HG03159 (cell line): ENCODE measurements around the gene TXNL4B.
A peak's percentile ranks its signal among the peaks of the same experiment; 100 is the strongest.

Experiments used
- ATAC-seq: cut with Tn5 transposase; IDR thresholded peaks from one replicate; pipeline ENCODE4 v1.9.1; 2021; ENCODE audit warnings: mild to moderate bottlenecking, moderate library complexity; ENCODE audit not compliant: unreplicated experiment

TXNL4B gene

DNA sequence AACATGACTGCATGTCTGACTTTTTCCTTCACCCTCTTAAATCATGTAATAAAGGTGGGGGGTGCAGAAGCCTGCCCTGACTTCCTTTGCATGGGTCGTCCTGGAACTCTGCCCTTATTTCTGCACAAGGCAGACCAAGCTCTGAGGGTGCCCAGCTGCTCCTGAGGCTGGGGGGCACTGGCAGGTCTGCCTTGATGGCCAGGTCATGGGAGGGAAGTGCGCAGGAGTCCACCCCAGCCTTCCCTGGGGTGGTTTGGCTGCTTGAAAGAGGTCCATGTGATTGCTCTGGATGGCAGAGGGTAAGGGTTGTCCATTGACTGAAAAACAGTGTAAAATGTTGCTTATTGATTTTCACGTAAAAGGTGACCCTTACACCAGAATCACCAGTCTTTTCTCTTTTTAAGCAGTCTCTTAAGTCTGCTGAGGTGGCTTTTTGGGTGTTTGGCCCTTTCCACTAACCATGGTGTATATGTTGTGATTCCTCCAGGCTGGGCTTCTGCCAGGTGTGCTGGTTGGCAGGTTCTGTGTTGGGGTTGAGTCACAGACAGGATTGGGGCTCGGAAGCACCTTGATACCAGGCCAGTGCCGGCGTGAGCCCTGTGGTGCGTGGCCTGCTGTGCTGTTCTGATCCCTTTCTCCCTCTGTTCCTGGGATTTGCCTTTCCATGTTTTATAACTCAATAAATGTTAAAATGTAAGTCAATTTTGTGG, 19.6 kb upstream of the TXNL4B start:
- ATAC-seq, result no peak

DNA sequence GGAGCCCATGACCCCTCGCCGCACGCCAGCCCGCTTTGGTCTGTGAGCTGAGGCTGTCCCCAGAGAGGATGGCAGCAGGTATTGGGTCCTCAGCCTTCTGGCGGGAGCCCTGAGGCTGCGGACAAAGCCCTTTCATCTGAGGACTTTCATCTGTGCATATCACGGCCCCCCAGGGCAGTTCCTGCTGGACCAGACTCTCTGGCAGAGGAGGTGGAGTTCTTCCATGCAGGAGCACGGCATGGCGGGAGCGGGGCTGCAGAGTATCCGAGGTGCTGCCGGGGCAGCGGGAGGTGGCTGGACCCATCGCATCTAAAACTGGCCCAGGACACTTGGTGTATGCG, 19.0 kb upstream of the TXNL4B start:
- ATAC-seq, result no peak

GRCh38 chr16:72111657-72112451, 18.4 kb upstream of the TXNL4B start:
- no peak for ATAC-seq

GRCh38 chr16:72110662-72111615, 17.5 kb upstream of the TXNL4B start:
- no peak for ATAC-seq

GRCh38 chr16:72109966-72110530, 16.6 kb upstream of the TXNL4B start:
- ATAC-seq, result no peak

DNA sequence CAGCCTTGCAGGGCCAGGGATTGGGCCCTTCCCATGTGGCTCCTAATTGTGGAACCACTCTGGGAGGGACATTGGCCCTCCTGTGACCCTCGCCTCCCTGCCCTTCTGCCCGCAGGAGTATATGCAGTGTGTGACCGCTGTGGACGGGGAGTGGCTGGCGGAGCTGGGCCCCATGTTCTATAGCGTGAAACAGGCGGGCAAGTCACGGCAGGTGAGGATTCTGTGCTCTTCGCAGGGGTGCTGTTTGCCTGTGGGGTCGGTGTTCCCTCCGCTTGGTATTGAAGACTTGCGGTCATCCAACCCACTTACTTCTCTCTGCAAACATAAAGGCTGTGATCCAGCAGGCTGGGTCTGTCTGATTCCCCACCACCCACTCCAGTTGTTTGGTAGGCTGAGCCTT, 15.9 kb upstream of the TXNL4B start:
- ATAC-seq, result no peak

DNA sequence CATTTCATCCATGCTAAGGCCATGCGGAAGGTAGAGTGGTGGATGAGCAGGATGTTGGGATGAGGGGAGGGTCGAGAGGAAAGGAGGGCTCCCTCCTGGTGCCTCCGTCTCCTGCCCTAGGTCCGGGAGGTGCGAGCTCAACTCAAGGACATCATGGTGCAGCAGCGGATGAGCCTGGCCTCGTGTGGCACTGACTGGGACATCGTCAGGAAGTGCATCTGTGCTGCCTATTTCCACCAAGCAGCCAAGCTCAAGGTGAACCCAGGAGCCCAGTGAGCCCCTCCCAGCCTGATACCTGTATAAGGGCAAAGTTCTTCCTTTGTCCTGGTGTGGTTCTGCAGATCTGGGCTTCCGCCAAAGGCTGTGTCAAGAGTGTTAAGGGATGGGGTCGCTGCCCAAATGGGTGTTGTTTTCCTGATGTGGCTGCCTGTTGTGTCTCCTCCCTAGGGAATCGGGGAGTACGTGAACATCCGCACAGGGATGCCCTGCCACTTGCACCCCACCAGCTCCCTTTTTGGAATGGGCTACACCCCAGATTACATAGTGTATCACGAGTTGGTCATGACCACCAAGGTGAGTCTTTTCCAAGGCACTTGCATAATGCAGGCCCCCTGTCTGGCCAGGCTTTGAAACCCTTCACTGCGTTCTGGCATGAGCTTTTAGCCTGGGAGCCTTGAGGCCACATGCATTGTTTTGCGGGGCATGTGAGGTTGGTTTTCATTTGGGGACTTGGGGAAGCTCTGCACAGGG, 15.1 kb upstream of the TXNL4B start:
- ATAC-seq, result no peak

DNA sequence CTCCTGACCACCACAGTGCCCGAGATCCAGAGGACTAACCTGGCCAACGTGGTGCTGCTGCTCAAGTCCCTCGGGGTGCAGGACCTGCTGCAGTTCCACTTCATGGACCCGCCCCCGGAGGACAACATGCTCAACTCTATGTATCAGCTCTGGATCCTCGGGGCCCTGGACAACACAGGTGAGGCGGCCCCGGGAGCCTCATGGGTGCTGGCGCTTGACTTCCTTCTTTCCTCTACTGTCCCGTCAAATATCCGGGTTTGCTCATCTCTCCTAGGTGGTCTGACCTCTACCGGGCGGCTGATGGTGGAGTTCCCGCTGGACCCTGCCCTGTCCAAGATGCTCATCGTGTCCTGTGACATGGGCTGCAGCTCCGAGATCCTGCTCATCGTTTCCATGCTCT, 14.0 kb upstream of the TXNL4B start:
- ATAC-seq, result no peak

GRCh38 chr16:72105978-72106377, 12.6 kb upstream of the TXNL4B start:
- no peak for ATAC-seq

- ATAC-seq, result no peak
Observed at GRCh38 chr16:72104905-72105304, 11.5 kb upstream of the TXNL4B start.

GRCh38 chr16:72101195-72101594, 7.8 kb upstream of the TXNL4B start:
- no peak for ATAC-seq

- peak; percentile 89 for ATAC-seq
Observed at GRCh38 chr16:72099377-72099818, 6.0 kb upstream of the TXNL4B start.

- no peak for ATAC-seq
Observed at GRCh38 chr16:72098936-72099335, 5.5 kb upstream of the TXNL4B start.

GRCh38 chr16:72094266-72094610, 818 bp upstream of the TXNL4B start:
- ATAC-seq, result no peak

GRCh38 chr16:72092832-72093447, 480 bp downstream of the TXNL4B start:
- ATAC-seq, result no peak

- no peak for ATAC-seq
Observed at GRCh38 chr16:72091217-72091616, 2.2 kb downstream of the TXNL4B start.

DNA sequence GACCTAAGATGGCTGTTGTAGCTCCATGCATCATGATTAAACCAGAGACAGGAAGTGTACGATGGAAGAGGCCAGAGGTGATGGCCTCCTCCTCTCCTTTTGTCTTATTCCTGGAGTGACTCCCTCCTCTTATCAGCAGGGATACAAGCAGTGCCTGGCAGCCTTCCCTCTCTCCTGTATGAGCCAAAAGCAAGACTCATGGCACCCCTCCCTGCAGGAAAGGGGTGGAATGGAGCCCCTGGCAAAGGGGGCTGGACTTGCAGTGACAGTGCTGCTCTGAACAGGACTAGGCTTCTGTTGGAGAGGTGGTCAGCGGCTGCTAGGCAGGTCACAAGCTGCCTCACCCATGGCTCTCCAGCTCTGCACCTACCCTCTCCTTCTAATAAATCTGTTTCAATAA, 8.4 kb downstream of the TXNL4B start:
- no peak for ATAC-seq

DNA sequence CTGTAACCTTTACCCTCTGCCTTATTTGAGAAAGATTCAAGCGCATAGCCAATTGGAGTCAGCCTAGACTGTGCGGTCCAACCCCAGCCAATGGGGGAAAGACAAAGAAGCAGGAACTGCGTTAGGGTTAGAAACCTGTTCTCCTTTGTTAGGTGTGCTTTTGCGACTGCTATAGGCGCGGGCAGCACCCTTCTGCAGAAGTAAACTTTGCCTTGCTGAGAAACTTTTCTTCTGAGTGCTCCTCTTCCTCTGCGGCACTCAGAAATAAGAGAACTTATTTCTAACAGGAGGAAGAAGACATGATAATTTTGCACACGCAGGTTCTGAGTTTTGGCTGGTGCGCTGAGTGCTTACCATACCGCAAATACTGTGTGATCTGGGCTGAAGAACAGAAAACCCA, 9.0 kb downstream of the TXNL4B start:
- ATAC-seq, result no peak

- ATAC-seq, result no peak
Observed at GRCh38 chr16:72083778-72084404, 9.5 kb downstream of the TXNL4B start.
